ENCODE measurements around the gene LHPP. TPM values are rescaled to one million over a fixed set of nuclear protein-coding genes. Genes with fewer than 3 reads are reported as not detected.

The LHPP gene
- total RNA-seq, 1 donor from 2014 or later, result 22.9 TPM

DNA sequence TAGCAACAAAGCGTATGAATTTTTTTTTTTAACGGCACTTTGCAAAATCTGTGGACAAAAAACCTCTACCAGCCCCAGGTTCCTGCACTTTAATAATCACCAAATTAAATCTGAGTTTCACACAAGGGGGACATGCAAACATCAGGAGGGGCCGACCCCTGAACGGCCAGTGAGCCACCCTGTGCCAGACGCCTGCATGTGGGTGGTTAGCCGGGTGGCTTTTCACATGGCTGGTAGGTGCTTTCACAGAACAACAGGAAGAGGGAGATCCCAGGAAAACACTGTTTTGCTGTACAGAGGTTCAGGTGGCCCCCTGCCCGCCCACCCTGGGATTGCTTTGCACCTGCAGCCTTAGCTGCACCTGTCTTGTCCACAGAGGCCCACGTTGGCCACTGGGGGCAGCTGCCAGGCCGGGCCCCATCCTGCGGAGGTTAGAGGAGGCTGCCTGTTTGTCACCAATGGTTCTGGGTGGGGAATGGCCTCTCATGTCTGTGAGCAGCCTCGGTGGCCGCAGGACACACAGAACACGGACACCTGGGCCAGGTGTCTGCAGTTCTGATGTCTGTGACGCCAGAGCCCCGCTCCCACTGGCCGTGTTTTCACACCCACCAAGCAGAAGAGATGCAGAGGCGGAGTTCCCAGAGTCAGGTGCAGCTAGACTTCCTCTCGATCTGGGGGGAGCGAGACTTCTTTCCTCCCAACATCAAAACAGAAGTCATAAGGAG is 174.8 kb downstream of the LHPP start:
- ChIA-PET CTCF (interaction anchor here (0.6 to 2.7 kb wide), 9 partner anchors 12 to 109 kb away, joined by 3 to 11 read pairs (median 3); no protein-coding TSS in a partner anchor), POLR2A (interaction anchor here (1.2 to 4.3 kb wide), 9 partner anchors 8 to 105 kb away, joined by 3 to 34 read pairs (median 5); no protein-coding TSS in a partner anchor)
- intact Hi-C loops (cut with micrococcal nuclease), result no loop called here
- ATAC-seq (ENCODE audit: low read depth) (peak; percentile 16), DNase-seq (no peak)
- peaks cover 95% of the 10 kb centered on the region for H3K4me1 Mint-ChIP-seq
- H3K27ac Mint-ChIP-seq, result peak overlapping the region; percentile 94
- no peaks in the 10 kb centered on the region for H3K27me3 Mint-ChIP-seq
- H3K4me3 Mint-ChIP-seq, result peak overlapping the region; percentile 55
- TF ChIP-seq, protein P1, sequence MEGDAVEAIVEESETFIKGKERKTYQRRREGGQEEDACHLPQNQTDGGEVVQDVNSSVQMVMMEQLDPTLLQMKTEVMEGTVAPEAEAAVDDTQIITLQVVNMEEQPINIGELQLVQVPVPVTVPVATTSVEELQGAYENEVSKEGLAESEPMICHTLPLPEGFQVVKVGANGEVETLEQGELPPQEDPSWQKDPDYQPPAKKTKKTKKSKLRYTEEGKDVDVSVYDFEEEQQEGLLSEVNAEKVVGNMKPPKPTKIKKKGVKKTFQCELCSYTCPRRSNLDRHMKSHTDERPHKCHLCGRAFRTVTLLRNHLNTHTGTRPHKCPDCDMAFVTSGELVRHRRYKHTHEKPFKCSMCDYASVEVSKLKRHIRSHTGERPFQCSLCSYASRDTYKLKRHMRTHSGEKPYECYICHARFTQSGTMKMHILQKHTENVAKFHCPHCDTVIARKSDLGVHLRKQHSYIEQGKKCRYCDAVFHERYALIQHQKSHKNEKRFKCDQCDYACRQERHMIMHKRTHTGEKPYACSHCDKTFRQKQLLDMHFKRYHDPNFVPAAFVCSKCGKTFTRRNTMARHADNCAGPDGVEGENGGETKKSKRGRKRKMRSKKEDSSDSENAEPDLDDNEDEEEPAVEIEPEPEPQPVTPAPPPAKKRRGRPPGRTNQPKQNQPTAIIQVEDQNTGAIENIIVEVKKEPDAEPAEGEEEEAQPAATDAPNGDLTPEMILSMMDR (IDR thresholded peaks at IDR 0.05), result no peak
- H3K36me3 Mint-ChIP-seq (ENCODE audit: low read depth), result peaks cover 56% of the 10 kb centered on the region
- H3K9me3 Mint-ChIP-seq, result no peaks in the 10 kb centered on the region

DNA sequence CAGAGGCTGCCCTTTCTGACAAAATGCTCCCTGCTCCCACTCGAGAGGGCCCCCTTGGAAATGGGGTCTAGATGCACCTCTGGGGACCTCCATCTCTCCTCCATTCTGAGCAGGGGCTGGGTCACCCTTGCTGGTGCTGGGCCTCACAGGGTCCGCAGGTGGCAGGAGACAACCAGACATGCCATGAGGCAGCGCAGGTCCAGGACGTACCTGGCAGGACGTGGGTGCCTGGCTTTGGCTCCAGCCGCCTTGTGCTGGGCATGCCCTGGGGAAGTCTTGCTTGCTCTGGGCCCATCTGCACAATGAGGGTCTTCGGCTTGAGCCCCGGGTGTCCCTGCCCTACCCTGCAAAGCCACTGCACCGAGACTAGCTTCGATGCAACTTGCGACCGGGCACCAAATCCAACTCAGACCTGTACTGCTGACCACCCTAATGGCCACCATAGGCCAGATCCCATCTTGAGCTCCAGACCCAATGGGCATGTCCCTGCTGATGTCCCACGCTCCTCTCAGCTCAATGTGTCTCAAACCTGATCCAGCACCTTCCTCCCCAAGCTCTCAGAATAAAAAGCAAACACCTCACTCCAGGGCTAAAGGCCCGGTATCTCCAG is 175.6 kb downstream of the LHPP start:
- H3K4me3 Mint-ChIP-seq, result peak overlapping the region; percentile 67
- peaks cover 95% of the 10 kb centered on the region for H3K4me1 Mint-ChIP-seq
- ATAC-seq (ENCODE audit: low read depth) (no peak), DNase-seq (no peak)
- H3K36me3 Mint-ChIP-seq (ENCODE audit: low read depth), result peaks cover 56% of the 10 kb centered on the region
- peak overlapping the region; percentile 94 for H3K27ac Mint-ChIP-seq
- no peaks in the 10 kb centered on the region for H3K27me3 Mint-ChIP-seq
- TF ChIP-seq, protein P1 (IDR thresholded peaks at IDR 0.05), result no peak
- ChIA-PET CTCF (interaction anchor here (0.6 to 2.7 kb wide), 11 partner anchors 9 to 108 kb away, joined by 3 to 11 read pairs (median 4); no protein-coding TSS in a partner anchor), POLR2A (interaction anchor here (0.6 to 4.3 kb wide), 14 partner anchors 9 to 106 kb away, joined by 3 to 34 read pairs (median 3); no protein-coding TSS in a partner anchor)
- no peaks in the 10 kb centered on the region for H3K9me3 Mint-ChIP-seq
- intact Hi-C loops (cut with micrococcal nuclease), result loop anchor here (1.0 kb wide), 1 partner anchor 8 kb away; no protein-coding TSS in a partner anchor

DNA sequence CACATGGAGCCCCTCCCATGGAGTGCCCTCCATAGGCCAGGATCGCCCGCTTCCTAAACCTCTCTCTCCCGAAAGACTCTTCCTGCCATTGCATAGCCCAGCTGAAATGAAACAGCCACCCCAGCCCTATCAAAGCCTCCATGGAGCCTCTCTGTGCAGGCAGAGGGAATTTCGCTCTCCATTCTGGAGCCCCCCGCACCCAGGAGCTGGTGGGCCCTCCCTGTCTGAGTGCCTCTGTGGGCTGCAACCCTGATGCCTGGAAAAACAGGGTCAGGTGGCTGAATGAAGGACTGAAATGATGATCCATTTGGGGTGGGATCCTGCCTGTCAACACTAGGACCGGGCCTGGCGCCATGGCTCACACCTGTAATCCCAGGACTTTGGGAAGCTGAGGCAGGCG is 176.1 kb downstream of the LHPP start:
- no peaks in the 10 kb centered on the region for H3K27me3 Mint-ChIP-seq
- H3K27ac Mint-ChIP-seq, result peak overlapping the region; percentile 94
- peaks cover 55% of the 10 kb centered on the region for H3K36me3 Mint-ChIP-seq (ENCODE audit: low read depth)
- TF ChIP-seq, protein P1 (IDR thresholded peaks at IDR 0.05), result no peak
- peaks cover 95% of the 10 kb centered on the region for H3K4me1 Mint-ChIP-seq
- CTCF ChIA-PET, result interaction anchor here (1.2 to 2.7 kb wide), 7 partner anchors 10 to 107 kb away, joined by 3 to 11 read pairs (median 6); no protein-coding TSS in a partner anchor
- intact Hi-C loops (cut with micrococcal nuclease), result loop anchor here (1.0 kb wide), 1 partner anchor 8 kb away; no protein-coding TSS in a partner anchor
- peak overlapping the region; percentile 67 for H3K4me3 Mint-ChIP-seq
- POLR2A ChIA-PET, result interaction anchor here (0.6 to 4.3 kb wide), 12 partner anchors 10 to 105 kb away, joined by 3 to 34 read pairs (median 3); no protein-coding TSS in a partner anchor
- H3K9me3 Mint-ChIP-seq, result no peaks in the 10 kb centered on the region
- no peak for DNase-seq
- no peak for ATAC-seq (ENCODE audit: low read depth)

DNA sequence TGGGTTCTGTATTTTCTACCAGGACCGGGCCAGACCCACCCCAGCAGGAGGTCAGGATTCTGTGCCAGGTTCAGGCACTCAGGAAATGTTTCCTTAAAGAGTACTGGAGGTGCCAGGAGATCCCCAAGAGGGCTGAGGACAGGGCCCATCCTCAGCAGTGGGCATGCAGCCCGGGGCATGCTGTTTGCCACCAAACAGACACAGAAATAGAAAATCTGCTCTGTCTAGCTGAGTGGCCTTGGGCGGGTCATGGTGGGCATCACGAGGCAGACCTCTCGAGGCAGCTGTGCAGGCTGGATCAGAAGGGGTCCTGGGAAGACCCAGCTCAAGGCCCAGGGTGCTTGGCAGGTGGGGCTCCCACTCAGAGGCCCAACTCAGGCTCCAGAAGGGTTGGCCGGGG is 177.6 kb downstream of the LHPP start:
- CTCF ChIA-PET, result interaction anchor here (1.0 to 2.5 kb wide), 3 partner anchors 80 to 109 kb away, joined by 3 to 7 read pairs (median 4); no protein-coding TSS in a partner anchor
- H3K4me3 Mint-ChIP-seq, result no peak overlapping the region
- H3K9me3 Mint-ChIP-seq, result no peaks in the 10 kb centered on the region
- no peaks in the 10 kb centered on the region for H3K27me3 Mint-ChIP-seq
- peaks cover 97% of the 10 kb centered on the region for H3K4me1 Mint-ChIP-seq
- peak overlapping the region; percentile 94 for H3K27ac Mint-ChIP-seq
- intact Hi-C loops (cut with micrococcal nuclease), result no loop called here
- peaks cover 50% of the 10 kb centered on the region for H3K36me3 Mint-ChIP-seq (ENCODE audit: low read depth)
- ATAC-seq (ENCODE audit: low read depth) (no peak), DNase-seq (no peak)
- TF ChIP-seq, protein P1 (IDR thresholded peaks at IDR 0.05), result no peak
- POLR2A ChIA-PET, result interaction anchor here (0.7 to 4.3 kb wide), 5 partner anchors 11 to 104 kb away, joined by 3 to 34 read pairs (median 4); no protein-coding TSS in a partner anchor

All from activated B cell treated with CpG ODN at 0.5 μM for 24 hours (primary cell).